ENCODE measurements around the gene CD300C.
"Not testable (repeated sequence)": the region's sequence is repeated elsewhere in the genome, so short reads cannot be mapped to it uniquely, and the experiment has no call there.

Gene CD300C

GRCh38 chr17:74508156-74508555, 37.8 kb downstream of the CD300C start:
- no peak for DNase-seq

GRCh38 chr17:74503949-74504348, 42.0 kb downstream of the CD300C start:
- DNase-seq, result not testable (repeated sequence)

GRCh38 chr17:74502861-74503260, 43.1 kb downstream of the CD300C start:
- DNase-seq, result no peak

DNA sequence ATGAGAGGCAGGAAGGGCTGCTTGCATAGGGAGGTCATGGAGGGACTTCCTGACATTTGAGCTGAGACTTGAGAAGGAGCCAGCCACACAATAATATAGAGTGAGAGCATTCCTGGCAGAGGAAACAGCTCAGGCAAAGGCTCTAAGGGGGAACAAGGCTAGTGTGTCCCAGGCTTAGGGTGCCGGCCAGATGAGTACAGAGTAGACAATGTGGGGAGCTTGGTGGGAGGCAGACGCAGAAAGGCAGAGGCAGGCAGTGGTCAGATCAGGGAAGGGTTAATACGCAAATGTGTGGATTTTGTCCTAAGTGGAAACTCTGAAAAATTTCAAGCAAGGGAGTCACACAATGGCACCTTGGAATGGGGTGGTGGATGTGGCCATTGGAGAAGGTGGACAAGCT, 45.9 kb downstream of the CD300C start:
- no peak for DNase-seq

DNA sequence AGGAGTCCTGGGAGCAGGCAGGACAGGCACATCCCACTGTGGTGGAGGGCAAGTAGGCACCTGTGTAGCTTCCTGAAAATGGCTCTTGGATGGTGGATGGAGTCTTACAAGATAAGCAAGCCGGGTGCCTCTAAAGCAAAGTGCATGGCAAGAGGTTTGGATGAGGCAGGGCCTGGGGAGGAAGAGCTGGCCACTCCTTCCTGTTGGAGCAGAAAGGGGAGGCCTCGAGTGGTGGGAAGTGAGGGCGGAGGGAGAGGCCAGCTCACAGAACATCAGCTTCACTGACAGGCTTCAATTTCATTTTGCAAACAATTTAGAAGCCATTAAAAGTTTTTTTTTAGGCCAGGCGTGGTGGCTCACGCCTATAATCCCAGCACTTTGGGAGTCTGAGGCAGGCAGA, 48.4 kb downstream of the CD300C start:
- no peak for DNase-seq

GRCh38 chr17:74493331-74493833, 52.5 kb downstream of the CD300C start:
- DNase-seq, result no peak

GRCh38 chr17:74491626-74492025, 54.3 kb downstream of the CD300C start:
- DNase-seq, result no peak
